ENCODE results near the gene SGO2.

DNA sequence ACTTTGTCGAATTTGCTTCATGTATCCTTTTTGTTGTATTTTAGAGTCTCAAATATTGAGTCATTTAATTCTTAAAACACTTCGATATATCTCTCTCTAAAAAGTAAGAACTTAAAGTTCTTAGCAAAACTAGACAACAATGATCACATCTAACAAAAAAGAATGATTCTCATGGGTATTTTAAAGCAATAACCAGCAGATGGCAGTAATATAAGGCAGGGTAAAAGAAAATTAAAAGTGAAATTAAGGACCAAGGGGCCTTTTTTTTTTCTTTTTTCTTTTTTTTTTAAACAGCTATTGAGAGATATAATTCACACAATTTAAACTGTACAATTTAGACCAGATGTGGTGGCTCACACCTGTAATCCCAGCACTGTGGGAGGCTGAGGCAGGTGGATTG is 50.0 kb downstream of the SGO2 start:
- TF ChIP-seq POLR2A (IDR thresholded peaks at IDR 0.05; ENCODE audit: low read length) (no peak), GATA1 (IDR thresholded peaks at IDR 0.05; ENCODE audit: low read depth, low read length) (no peak)

All from erythroblast (primary cell).